ENCODE results near the gene BIK. TPM values are rescaled to one million over a fixed set of nuclear protein-coding genes. Genes with fewer than 3 reads are reported as not detected.
"Not testable (repeated sequence)": the region's sequence is repeated elsewhere in the genome, so short reads cannot be mapped to it uniquely, and the experiment has no call there.

The BIK gene
- total and polyA plus RNA-seq, 2 experiments from 2014 or later, result 9.6 to 9.8 TPM

GRCh38 chr22:43144949-43145348 is 34.4 kb downstream of the BIK start (continued):
- TF ChIP-seq REST (IDR thresholded peaks at IDR 0.05; ENCODE audit: unreplicated experiment), result no peak
- TF ChIP-seq ZNF331 (CRISPR knock-in tag; IDR thresholded peaks at IDR 0.05; ENCODE audit: low read depth), result no peak
- TF ChIP-seq CTCF (conservative IDR thresholded peaks at IDR 0.05; ENCODE audit: low read depth in 2 of 2), result no peak
- no peak for TF ChIP-seq EZH2phosphoT487 (IDR thresholded peaks at IDR 0.05; ENCODE audit: unreplicated experiment)
- no peak for TF ChIP-seq CREB1 (CRISPR knock-in tag; IDR thresholded peaks at IDR 0.05; ENCODE audit: low read depth)
- TF ChIP-seq JUNB (IDR thresholded peaks at IDR 0.05; ENCODE audit: unreplicated experiment), result no peak
- TF ChIP-seq EZH2 (IDR thresholded peaks at IDR 0.05; ENCODE audit: low read depth, unreplicated experiment), result no peak
- TF ChIP-seq NANOG (IDR thresholded peaks at IDR 0.05; ENCODE audit: borderline replicate concordance), result no peak

GRCh38 chr22:43145371-43145770 is 34.8 kb downstream of the BIK start:
- not testable (repeated sequence) for ATAC-seq; H3K9me3 Mint-ChIP-seq; H3K27ac ChIP-seq (ENCODE audit: low read depth); H3K4me3 Mint-ChIP-seq; H3K27me3 Mint-ChIP-seq (ENCODE audit: insufficient read depth, low read depth, poor library complexity); H3K4me3 ChIP-seq; H3K4me1 Mint-ChIP-seq; H3K4me1 ChIP-seq (ENCODE audit: insufficient read depth); H3K27ac Mint-ChIP-seq; H3K36me3 ChIP-seq (ENCODE audit: insufficient read depth); H3F3A ChIP-seq (replicated peaks; ENCODE audit: low read depth); DNase-seq (ENCODE audit: low spot score); H3K9me2 ChIP-seq (ENCODE audit: insufficient read depth); H3K27me3 ChIP-seq (ENCODE audit: insufficient read depth); H3K36me3 Mint-ChIP-seq (ENCODE audit: low read depth); H4K20me1 ChIP-seq (replicated peaks; ENCODE audit: insufficient read depth); H3K4me2 ChIP-seq
- Histone ChIP-seq H3K79me2 (replicated peaks; ENCODE audit: insufficient read depth) (peaks cover 14% of the 10 kb centered on the region), H2AFZ (peak overlapping the region; percentile 72)

GRCh38 chr22:43146332-43146731 is 35.8 kb downstream of the BIK start:
- not testable (repeated sequence) for H3K4me3 ChIP-seq; H3K27me3 ChIP-seq (ENCODE audit: insufficient read depth); H3K4me2 ChIP-seq; H3K4me3 Mint-ChIP-seq; H3F3A ChIP-seq (replicated peaks; ENCODE audit: low read depth); H3K9me3 Mint-ChIP-seq; H3K27ac Mint-ChIP-seq; ATAC-seq; H3K36me3 Mint-ChIP-seq (ENCODE audit: low read depth); H3K4me1 Mint-ChIP-seq; H3K27ac ChIP-seq (ENCODE audit: low read depth); H3K36me3 ChIP-seq (ENCODE audit: insufficient read depth); H2AFZ ChIP-seq; DNase-seq (ENCODE audit: low spot score); H3K4me1 ChIP-seq (ENCODE audit: insufficient read depth); H4K20me1 ChIP-seq (replicated peaks; ENCODE audit: insufficient read depth); H3K9me2 ChIP-seq (ENCODE audit: insufficient read depth)
- peaks cover 15% of the 10 kb centered on the region for H3K27me3 Mint-ChIP-seq (ENCODE audit: insufficient read depth, low read depth, poor library complexity)
- peaks cover 14% of the 10 kb centered on the region for H3K79me2 ChIP-seq (replicated peaks; ENCODE audit: insufficient read depth)
